Immature natural killer cell (primary cell): Measurements from ENCODE around the gene RAD51B. TPM values are rescaled to one million over a fixed set of nuclear protein-coding genes. Genes with fewer than 3 reads are reported as not detected.
A peak's percentile ranks its signal among the peaks of the same experiment; 100 is the strongest.

ENCODE experiments used
- DNase-seq, 3 donors: peaks; one replicate each; pipeline ENCODE4 v3.0.0; 2022; ENCODE audit warnings: mixed read lengths in 1 of 3
- H3K27ac Mint-ChIP-seq, 6 donors: one replicate each; pipeline ENCODE4 v1.8.0; 2020; ENCODE audit warnings: mixed read lengths in 6 of 6, mild to moderate bottlenecking in 5 of 6, inconsistent platforms in 4 of 6, moderate library complexity in 3 of 6
- H3K27me3 Mint-ChIP-seq, 3 donors: one replicate each; pipeline ENCODE4 v1.8.0; 2020 to 2021; ENCODE audit warnings: low read depth in 3 of 3, mild to moderate bottlenecking in 3 of 3, mixed read lengths in 3 of 3, moderate library complexity in 3 of 3, inconsistent platforms in 1 of 3
- H3K36me3 Mint-ChIP-seq, 3 donors: one replicate each; pipeline ENCODE4 v1.8.0; 2020; ENCODE audit warnings: mixed read lengths in 3 of 3, inconsistent platforms in 2 of 3, mild to moderate bottlenecking in 2 of 3
- H3K4me1 Mint-ChIP-seq, 2 donors: one replicate each; pipeline ENCODE4 v1.8.0; 2020; ENCODE audit warnings: inconsistent platforms in 2 of 2, mild to moderate bottlenecking in 2 of 2, mixed read lengths in 2 of 2, moderate library complexity in 1 of 2
- H3K4me3 Mint-ChIP-seq, 5 donors: one replicate each; pipeline ENCODE4 v1.8.0; 2020; ENCODE audit warnings: mild to moderate bottlenecking in 5 of 5, mixed read lengths in 5 of 5, inconsistent platforms in 3 of 5, moderate library complexity in 3 of 5
- H3K9me3 Mint-ChIP-seq, 6 donors: one replicate each; pipeline ENCODE4 v1.8.0; 2020; ENCODE audit warnings: mild to moderate bottlenecking in 6 of 6, mixed read lengths in 6 of 6, inconsistent platforms in 4 of 6, moderate library complexity in 3 of 6
- polyA plus RNA-seq, 3 donors: library from polyadenylated mRNA; unstranded; fragments of 300-500 nt; fragmentation: Illumina TruSeq; gene quantifications; one replicate each; pipeline ENCODE4 v1.2.3, GENCODE V29; 2021

Gene RAD51B
- polyA plus RNA-seq, 3 donors from 2014 or later: 17.6 to 20.8 (median 17.7) TPM

GRCh38 chr14:68238551-68238950 is 419.0 kb downstream of the RAD51B start:
- no peaks in the 10 kb centered on the region for H3K4me1 Mint-ChIP-seq
- H3K9me3 Mint-ChIP-seq: no peaks in the 10 kb centered on the region
- no peak overlapping the region for H3K4me3 Mint-ChIP-seq
- peaks cover 0 to 8% (median 0%) of the 10 kb centered on the region in 3 donors for H3K36me3 Mint-ChIP-seq
- DNase-seq: no peak
- H3K27ac Mint-ChIP-seq: no peak overlapping the region
- no peaks in the 10 kb centered on the region for H3K27me3 Mint-ChIP-seq

- Mint-ChIP-seq H3K36me3 (peaks cover 0 to 8% (median 0%) of the 10 kb centered on the region in 3 donors), H3K4me3 (no peak overlapping the region), H3K4me1 (no peaks in the 10 kb centered on the region), H3K27ac (no peak overlapping the region), H3K9me3 (no peaks in the 10 kb centered on the region), H3K27me3 (peaks cover 0 to 2% (median 0%) of the 10 kb centered on the region in 3 donors)
- DNase-seq: no peak
These were observed 419.4 kb downstream of the RAD51B start for GRCh38 chr14:68238976-68239375.

GRCh38 chr14:68239988-68240771 is 420.6 kb downstream of the RAD51B start:
- no peak overlapping the region for H3K4me3 Mint-ChIP-seq
- H3K9me3 Mint-ChIP-seq: no peaks in the 10 kb centered on the region
- H3K4me1 Mint-ChIP-seq: no peaks in the 10 kb centered on the region
- DNase-seq: no peak
- H3K36me3 Mint-ChIP-seq: peaks cover 0 to 8% (median 0%) of the 10 kb centered on the region in 3 donors
- peaks cover 0 to 2% (median 0%) of the 10 kb centered on the region in 3 donors for H3K27me3 Mint-ChIP-seq
- H3K27ac Mint-ChIP-seq: no peak overlapping the region

GRCh38 chr14:68241862-68242487 is 422.4 kb downstream of the RAD51B start:
- no peak overlapping the region for H3K4me3 Mint-ChIP-seq
- peaks cover 0 to 3% of the 10 kb centered on the region in 2 donors for H3K4me1 Mint-ChIP-seq
- H3K27me3 Mint-ChIP-seq: peaks cover 0 to 6% (median 0%) of the 10 kb centered on the region in 3 donors
- no peaks in the 10 kb centered on the region for H3K9me3 Mint-ChIP-seq
- H3K27ac Mint-ChIP-seq: no peak overlapping the region
- peaks cover 0 to 14% (median 0%) of the 10 kb centered on the region in 3 donors for H3K36me3 Mint-ChIP-seq
- no peak for DNase-seq

GRCh38 chr14:68243450-68244010 is 424.0 kb downstream of the RAD51B start:
- H3K4me3 Mint-ChIP-seq: no peak overlapping the region
- peaks cover 0 to 6% (median 0%) of the 10 kb centered on the region in 3 donors for H3K27me3 Mint-ChIP-seq
- peaks cover 5 to 18% of the 10 kb centered on the region in 2 donors for H3K4me1 Mint-ChIP-seq
- no peak overlapping the region for H3K27ac Mint-ChIP-seq
- no peak for DNase-seq
- peaks cover 0 to 14% (median 0%) of the 10 kb centered on the region in 3 donors for H3K36me3 Mint-ChIP-seq
- no peaks in the 10 kb centered on the region for H3K9me3 Mint-ChIP-seq

- H3K27me3 Mint-ChIP-seq: peaks cover 0 to 6% (median 0%) of the 10 kb centered on the region in 3 donors
- no peak overlapping the region for H3K4me3 Mint-ChIP-seq
- H3K36me3 Mint-ChIP-seq: peaks cover 0 to 12% (median 0%) of the 10 kb centered on the region in 3 donors
- no peak for DNase-seq
- H3K27ac Mint-ChIP-seq: peak overlapping the region in 1 of 6 donors; percentile 23
- no peaks in the 10 kb centered on the region for H3K9me3 Mint-ChIP-seq
- H3K4me1 Mint-ChIP-seq: peaks cover 10 to 27% of the 10 kb centered on the region in 2 donors
These were observed 424.8 kb downstream of the RAD51B start for GRCh38 chr14:68244262-68244980.

GRCh38 chr14:68245146-68246073 is 425.8 kb downstream of the RAD51B start:
- H3K27me3 Mint-ChIP-seq: peaks cover 0 to 6% (median 0%) of the 10 kb centered on the region in 3 donors
- peaks cover 0 to 10% (median 0%) of the 10 kb centered on the region in 3 donors for H3K36me3 Mint-ChIP-seq
- H3K4me1 Mint-ChIP-seq: peaks cover 14 to 37% of the 10 kb centered on the region in 2 donors
- H3K9me3 Mint-ChIP-seq: no peaks in the 10 kb centered on the region
- DNase-seq: no peak
- no peak overlapping the region for H3K4me3 Mint-ChIP-seq
- peak overlapping the region in 1 of 6 donors; percentile 29 for H3K27ac Mint-ChIP-seq

GRCh38 chr14:68246074-68246785 is 426.7 kb downstream of the RAD51B start:
- H3K4me1 Mint-ChIP-seq: peaks cover 17 to 45% of the 10 kb centered on the region in 2 donors
- H3K4me3 Mint-ChIP-seq: no peak overlapping the region
- H3K27ac Mint-ChIP-seq: peak overlapping the region in 2 of 6 donors; percentile 32 to 47
- H3K9me3 Mint-ChIP-seq: no peaks in the 10 kb centered on the region
- peaks cover 0 to 10% (median 0%) of the 10 kb centered on the region in 3 donors for H3K36me3 Mint-ChIP-seq
- H3K27me3 Mint-ChIP-seq: peaks cover 0 to 6% (median 0%) of the 10 kb centered on the region in 3 donors
- no peak for DNase-seq

- H3K36me3 Mint-ChIP-seq: peaks cover 0 to 7% (median 0%) of the 10 kb centered on the region in 3 donors
- no peak for DNase-seq
- H3K27me3 Mint-ChIP-seq: peaks cover 0 to 6% (median 0%) of the 10 kb centered on the region in 3 donors
- H3K27ac Mint-ChIP-seq: peak overlapping the region in 2 of 6 donors; percentile 9 to 47
- H3K9me3 Mint-ChIP-seq: no peaks in the 10 kb centered on the region
- H3K4me1 Mint-ChIP-seq: peaks cover 19 to 51% of the 10 kb centered on the region in 2 donors
- H3K4me3 Mint-ChIP-seq: no peak overlapping the region
These were observed 427.2 kb downstream of the RAD51B start for GRCh38 chr14:68246786-68247105.

GRCh38 chr14:68247274-68247673 is 427.7 kb downstream of the RAD51B start:
- Mint-ChIP-seq H3K4me1 (peaks cover 19 to 51% of the 10 kb centered on the region in 2 donors), H3K27me3 (peaks cover 0 to 6% (median 0%) of the 10 kb centered on the region in 3 donors), H3K27ac (peak overlapping the region in 1 of 6 donors; percentile 18), H3K9me3 (no peaks in the 10 kb centered on the region), H3K4me3 (no peak overlapping the region), H3K36me3 (peaks cover 0 to 5% (median 0%) of the 10 kb centered on the region in 3 donors)
- DNase-seq: no peak

- peaks cover 19 to 51% of the 10 kb centered on the region in 2 donors for H3K4me1 Mint-ChIP-seq
- H3K9me3 Mint-ChIP-seq: no peaks in the 10 kb centered on the region
- H3K4me3 Mint-ChIP-seq: no peak overlapping the region
- peak overlapping the region in 2 of 6 donors; percentile 58 to 64 for H3K27ac Mint-ChIP-seq
- DNase-seq: no peak
- peaks cover 0 to 5% (median 0%) of the 10 kb centered on the region in 3 donors for H3K36me3 Mint-ChIP-seq
- H3K27me3 Mint-ChIP-seq: peaks cover 0 to 6% (median 0%) of the 10 kb centered on the region in 3 donors
These were observed 428.2 kb downstream of the RAD51B start for GRCh38 chr14:68247676-68248268.
